Naive thymus-derived CD8-positive, alpha-beta T cell (primary cell): ENCODE results near the gene ANKRA2. TPM values are rescaled to one million over a fixed set of nuclear protein-coding genes. Genes with fewer than 3 reads are reported as not detected.

ENCODE experiments used
- ATAC-seq, 2 donors: fragments of 150-1000 bp; cut with Tn5 transposase in 1 of 2; sonication (Bioruptor Pico), chemical (Tn5 transposase) in 1 of 2; 1 replicate in 1 of 2; 2 replicates in 1 of 2; pipeline ENCODE4 v1.10.0; 2021; ENCODE audit warnings: mild to moderate bottlenecking in 2 of 2, moderate library complexity in 2 of 2
- POLR2A ChIA-PET: fragments of 350-600 bp; sonication (Branson Sonifier 250); formaldehyde crosslinking; loops from one replicate; lab custom pipeline; 2021; ENCODE audit warnings: antibody characterized with exemption; lab: Charles Lee
- DNase-seq, 10 donors: peaks; one replicate each; pipeline versions ENCODE4 v3.0.0 to v3.0.0-alpha.2; 2020 to 2022
- H3K27ac Mint-ChIP-seq, 10 donors: one replicate each; pipeline ENCODE4 v1.8.0; 2020 to 2022; ENCODE audit warnings: mild to moderate bottlenecking in 10 of 10, mixed read lengths in 10 of 10, moderate library complexity in 4 of 10, inconsistent platforms in 1 of 10
- H3K27me3 Mint-ChIP-seq, 5 donors: one replicate each; pipeline ENCODE4 v1.8.0; 2021 to 2022; ENCODE audit warnings: mixed read lengths in 5 of 5
- H3K36me3 Mint-ChIP-seq, 3 donors: one replicate each; pipeline ENCODE4 v1.8.0; 2020 to 2022; ENCODE audit warnings: mixed read lengths in 3 of 3, mild to moderate bottlenecking in 2 of 3, inconsistent platforms in 1 of 3
- H3K4me1 Mint-ChIP-seq, 4 donors: one replicate each; pipeline ENCODE4 v1.8.0; 2021 to 2022; ENCODE audit warnings: mixed read lengths in 4 of 4
- H3K4me3 Mint-ChIP-seq, 10 donors: one replicate each; pipeline ENCODE4 v1.8.0; 2020 to 2022; ENCODE audit warnings: mild to moderate bottlenecking in 10 of 10, mixed read lengths in 10 of 10, moderate library complexity in 6 of 10, inconsistent platforms in 1 of 10
- H3K9me3 Mint-ChIP-seq, 9 donors: one replicate each; pipeline ENCODE4 v1.8.0; 2020 to 2022; ENCODE audit warnings: mixed read lengths in 9 of 9, mild to moderate bottlenecking in 3 of 9, inconsistent platforms in 1 of 9, moderate library complexity in 1 of 9
- polyA plus RNA-seq, 3 donors: library from polyadenylated mRNA; unstranded; fragments of 300-500 nt; fragmentation: Illumina TruSeq; gene quantifications; one replicate each; pipeline ENCODE4 v1.2.3, GENCODE V29; 2021
- total RNA-seq, 8 experiments: library from RNA in 2 of 8; stranded (reverse) in 2 of 8; gene quantifications; one replicate each; pipeline ENCODE4 v1.2.3 and lab custom pipeline; 2021 to 2026

ANKRA2 gene
- total and polyA plus RNA-seq, 5 experiments from 2014 or later: 20.9 to 64.2 (median 22.8) TPM

- Mint-ChIP-seq H3K9me3 (no peaks in the 10 kb centered on the region), H3K4me3 (no peak overlapping the region), H3K27me3 (peaks cover 15 to 36% (median 27%) of the 10 kb centered on the region in 5 donors), H3K27ac (no peak overlapping the region), H3K4me1 (no peaks in the 10 kb centered on the region), H3K36me3 (no peaks in the 10 kb centered on the region)
- POLR2A ChIA-PET: no interaction called here
- ATAC-seq: no peak
- DNase-seq: no peak
Measured at GRCh38 chr5:73544429-73545402, 20.7 kb downstream of the ANKRA2 start.

DNA sequence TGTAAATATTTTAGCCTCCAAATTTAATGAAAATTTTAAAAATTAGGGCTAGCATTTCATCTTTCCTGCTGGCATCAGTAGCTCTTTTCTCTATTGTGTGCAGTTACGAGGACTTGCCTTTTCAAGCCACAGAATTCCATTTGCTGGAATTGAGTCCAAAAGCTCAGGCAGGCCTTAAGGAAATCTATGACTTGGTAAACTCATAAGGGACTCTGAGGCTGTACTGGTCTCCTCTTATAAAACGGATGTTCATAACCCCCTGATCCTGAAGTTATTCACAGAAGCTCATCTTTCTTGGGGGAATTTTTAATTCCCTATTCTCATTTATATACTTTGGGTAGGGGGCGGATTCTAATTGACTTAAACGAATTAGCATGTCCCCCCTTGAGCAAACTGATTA is 23.4 kb downstream of the ANKRA2 start:
- no peak overlapping the region for H3K27ac Mint-ChIP-seq
- DNase-seq: no peak
- no peaks in the 10 kb centered on the region for H3K4me1 Mint-ChIP-seq
- no peak overlapping the region for H3K4me3 Mint-ChIP-seq
- H3K9me3 Mint-ChIP-seq: no peaks in the 10 kb centered on the region
- H3K36me3 Mint-ChIP-seq: no peaks in the 10 kb centered on the region
- H3K27me3 Mint-ChIP-seq: peaks cover 17 to 39% (median 27%) of the 10 kb centered on the region in 5 donors
- no peak for ATAC-seq
- POLR2A ChIA-PET: interaction anchor here (0.6 kb wide), 2 partner anchors 11 to 26 kb away, joined by 3 read pairs; no protein-coding TSS in a partner anchor

- Mint-ChIP-seq H3K27me3 (peaks cover 14 to 40% (median 31%) of the 10 kb centered on the region in 5 donors), H3K27ac (no peak overlapping the region), H3K9me3 (no peaks in the 10 kb centered on the region), H3K4me1 (no peaks in the 10 kb centered on the region), H3K36me3 (no peaks in the 10 kb centered on the region), H3K4me3 (no peak overlapping the region)
- no peak for DNase-seq
- ATAC-seq: no peak
- POLR2A ChIA-PET: no interaction called here
Measured at GRCh38 chr5:73540192-73540591, 25.2 kb downstream of the ANKRA2 start.

DNA sequence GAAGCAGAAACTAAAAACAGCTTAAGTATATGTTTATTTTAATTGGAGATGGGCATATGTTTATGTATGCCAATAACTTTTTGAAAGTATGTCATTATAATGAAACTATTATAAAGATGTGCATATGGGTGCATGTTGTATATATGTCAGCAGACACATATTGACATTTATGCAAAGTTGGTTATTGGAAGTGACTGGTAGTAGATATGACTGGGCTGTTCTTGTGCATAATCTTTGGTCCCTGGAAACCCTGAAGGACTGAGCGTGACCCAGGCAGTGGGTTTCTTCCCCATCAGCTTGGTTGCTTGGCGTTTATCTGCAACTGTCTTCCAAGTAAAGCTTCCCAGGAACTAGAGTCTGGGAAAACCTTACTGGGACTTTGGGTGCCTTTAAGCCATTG is 25.7 kb downstream of the ANKRA2 start:
- ATAC-seq: no peak
- H3K27ac Mint-ChIP-seq: no peak overlapping the region
- no peaks in the 10 kb centered on the region for H3K4me1 Mint-ChIP-seq
- no peak for DNase-seq
- H3K27me3 Mint-ChIP-seq: peaks cover 14 to 42% (median 31%) of the 10 kb centered on the region in 5 donors
- POLR2A ChIA-PET: interaction anchor here (1.1 kb wide), 1 partner anchor 26 kb away, joined by 3 read pairs; the partner anchor contains the start of genes ANKRA2 and UTP15
- H3K4me3 Mint-ChIP-seq: no peak overlapping the region
- no peaks in the 10 kb centered on the region for H3K9me3 Mint-ChIP-seq
- no peaks in the 10 kb centered on the region for H3K36me3 Mint-ChIP-seq

DNA sequence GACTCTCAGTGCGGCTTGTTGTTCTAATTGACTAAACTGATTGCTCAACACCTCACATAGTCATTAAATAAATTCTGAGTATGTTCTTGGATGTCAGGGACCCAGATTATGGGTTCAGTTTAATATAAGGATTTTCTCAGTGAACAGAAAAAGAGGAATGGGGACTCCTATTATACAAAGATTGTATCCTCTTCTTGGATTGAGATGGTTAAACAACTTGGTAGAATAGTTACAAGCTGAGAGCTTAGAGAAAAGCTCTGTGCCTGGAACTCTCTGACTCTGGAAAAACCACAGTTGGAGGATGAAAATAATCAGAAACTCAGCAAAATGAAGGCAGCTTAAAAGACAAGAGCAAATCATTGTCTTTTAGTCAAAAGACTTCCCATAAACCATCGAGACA is 30.5 kb downstream of the ANKRA2 start:
- Mint-ChIP-seq H3K4me1 (no peaks in the 10 kb centered on the region), H3K9me3 (no peaks in the 10 kb centered on the region), H3K27ac (peak overlapping the region in 1 of 10 donors; percentile 23), H3K27me3 (peaks cover 10 to 43% (median 21%) of the 10 kb centered on the region in 5 donors), H3K4me3 (no peak overlapping the region), H3K36me3 (no peaks in the 10 kb centered on the region)
- ATAC-seq: no peak
- no peak for DNase-seq
- POLR2A ChIA-PET: no interaction called here

GRCh38 chr5:73534011-73534644 is 31.3 kb downstream of the ANKRA2 start:
- no peaks in the 10 kb centered on the region for H3K9me3 Mint-ChIP-seq
- no peaks in the 10 kb centered on the region for H3K4me1 Mint-ChIP-seq
- H3K4me3 Mint-ChIP-seq: no peak overlapping the region
- no peak for DNase-seq
- ATAC-seq: no peak
- H3K36me3 Mint-ChIP-seq: no peaks in the 10 kb centered on the region
- H3K27ac Mint-ChIP-seq: peak overlapping the region in 1 of 10 donors; percentile 58
- H3K27me3 Mint-ChIP-seq: peaks cover 5 to 38% (median 19%) of the 10 kb centered on the region in 5 donors
- POLR2A ChIA-PET: no interaction called here

DNA sequence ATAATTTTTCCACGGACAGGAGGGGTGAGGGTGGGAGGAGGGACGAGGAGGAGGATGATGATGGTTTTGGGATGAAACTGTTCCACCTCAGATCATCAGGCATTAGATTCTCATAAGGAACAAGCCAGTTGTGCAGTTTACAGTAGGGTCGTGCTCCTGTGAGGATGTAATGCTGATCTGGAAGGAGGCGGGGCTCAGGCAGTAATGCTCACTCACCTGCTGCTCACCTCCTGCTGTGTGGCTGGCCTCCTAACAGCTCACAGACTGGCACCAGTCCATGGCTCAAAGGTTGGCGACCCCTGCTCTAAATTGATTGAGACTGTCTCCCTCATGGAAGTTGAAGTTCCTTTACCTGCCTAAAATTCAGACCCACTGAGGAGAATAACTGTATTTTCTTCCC is 33.2 kb downstream of the ANKRA2 start:
- H3K27me3 Mint-ChIP-seq: peaks cover 9 to 40% (median 22%) of the 10 kb centered on the region in 5 donors
- H3K36me3 Mint-ChIP-seq: no peaks in the 10 kb centered on the region
- ATAC-seq: no peak
- DNase-seq: no peak
- H3K9me3 Mint-ChIP-seq: no peaks in the 10 kb centered on the region
- no peak overlapping the region for H3K4me3 Mint-ChIP-seq
- no peaks in the 10 kb centered on the region for H3K4me1 Mint-ChIP-seq
- POLR2A ChIA-PET: no interaction called here
- no peak overlapping the region for H3K27ac Mint-ChIP-seq

- H3K27me3 Mint-ChIP-seq: peaks cover 10 to 44% (median 23%) of the 10 kb centered on the region in 5 donors
- DNase-seq (no peak), ATAC-seq (no peak)
- no peaks in the 10 kb centered on the region for H3K36me3 Mint-ChIP-seq
- H3K4me3 Mint-ChIP-seq: no peak overlapping the region
- H3K27ac Mint-ChIP-seq: peak overlapping the region in 1 of 10 donors; percentile 6
- POLR2A ChIA-PET: no interaction called here
- no peaks in the 10 kb centered on the region for H3K9me3 Mint-ChIP-seq
- H3K4me1 Mint-ChIP-seq: no peaks in the 10 kb centered on the region
Measured at GRCh38 chr5:73531356-73531755, 34.1 kb downstream of the ANKRA2 start.

DNA sequence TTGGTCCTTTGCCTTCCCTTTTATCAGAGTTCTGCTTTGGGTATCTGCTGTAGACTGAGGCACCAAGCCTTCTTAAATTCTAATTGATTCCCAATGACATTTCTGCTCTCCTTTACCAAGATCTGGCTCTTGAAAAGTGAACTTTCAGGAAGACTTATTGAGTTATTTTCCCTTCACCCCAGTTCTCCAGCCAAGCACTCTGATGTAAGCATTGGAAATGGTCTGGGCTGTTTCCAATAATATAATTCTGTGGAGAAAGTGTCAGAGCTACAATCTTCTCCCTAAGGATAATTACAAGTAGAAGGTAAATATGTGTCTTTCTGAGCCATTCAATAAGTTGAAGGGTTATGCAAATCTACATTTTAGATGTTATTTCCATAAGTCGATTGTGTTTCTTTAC is 36.4 kb downstream of the ANKRA2 start:
- H3K27ac Mint-ChIP-seq: no peak overlapping the region
- no peak overlapping the region for H3K4me3 Mint-ChIP-seq
- no peak for DNase-seq
- ATAC-seq: no peak
- POLR2A ChIA-PET: no interaction called here
- H3K36me3 Mint-ChIP-seq: no peaks in the 10 kb centered on the region
- H3K27me3 Mint-ChIP-seq: peaks cover 12 to 27% (median 20%) of the 10 kb centered on the region in 5 donors
- no peaks in the 10 kb centered on the region for H3K4me1 Mint-ChIP-seq
- no peaks in the 10 kb centered on the region for H3K9me3 Mint-ChIP-seq

DNA sequence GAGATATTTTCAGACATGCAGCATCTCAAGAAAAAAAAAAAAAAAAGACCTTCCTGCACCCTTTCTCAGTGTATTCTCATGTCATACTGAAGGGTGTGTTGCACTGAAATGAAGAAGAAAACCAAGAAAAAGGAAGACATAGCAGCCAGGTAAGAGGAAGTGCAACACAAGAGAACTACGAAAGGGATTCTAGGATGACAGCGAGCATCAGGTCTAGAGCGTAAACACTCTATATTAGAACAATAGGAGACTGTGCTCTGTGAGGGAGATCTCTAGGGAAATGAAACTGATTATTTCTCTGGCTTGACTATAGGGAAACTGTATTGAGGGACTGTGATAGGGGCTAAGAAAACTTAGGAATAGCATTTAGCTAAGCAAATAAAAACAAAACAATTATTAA is 37.2 kb downstream of the ANKRA2 start:
- H3K4me3 Mint-ChIP-seq: no peak overlapping the region
- H3K27ac Mint-ChIP-seq: no peak overlapping the region
- no peaks in the 10 kb centered on the region for H3K9me3 Mint-ChIP-seq
- ATAC-seq: no peak
- H3K4me1 Mint-ChIP-seq: no peaks in the 10 kb centered on the region
- POLR2A ChIA-PET: no interaction called here
- H3K27me3 Mint-ChIP-seq: peaks cover 11 to 22% (median 19%) of the 10 kb centered on the region in 5 donors
- DNase-seq: no peak
- no peaks in the 10 kb centered on the region for H3K36me3 Mint-ChIP-seq

GRCh38 chr5:73525606-73526203 is 39.7 kb downstream of the ANKRA2 start:
- Mint-ChIP-seq H3K4me3 (no peak overlapping the region), H3K27ac (no peak overlapping the region), H3K9me3 (no peaks in the 10 kb centered on the region), H3K27me3 (peaks cover 4 to 12% (median 7%) of the 10 kb centered on the region in 5 donors), H3K36me3 (no peaks in the 10 kb centered on the region), H3K4me1 (no peaks in the 10 kb centered on the region)
- DNase-seq (no peak), ATAC-seq (no peak)
- POLR2A ChIA-PET: no interaction called here

DNA sequence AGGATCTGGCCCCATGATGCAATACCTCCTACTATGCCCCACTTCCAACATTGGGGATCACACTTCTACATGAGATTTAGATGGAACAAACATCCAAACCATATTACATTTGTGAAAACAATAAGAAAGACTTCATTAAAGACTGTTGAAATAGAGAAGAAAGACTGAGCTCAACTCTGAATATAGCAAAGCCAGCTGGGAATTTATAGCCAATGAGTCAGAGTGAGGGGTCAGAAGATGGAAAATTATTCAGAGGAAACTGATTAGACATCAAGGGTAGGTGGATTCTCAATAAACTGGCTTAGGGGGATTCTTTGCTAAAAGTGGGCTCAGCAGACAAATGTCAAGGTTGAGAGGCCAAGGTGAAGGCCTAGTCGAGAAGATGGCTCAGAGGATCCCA is 41.6 kb downstream of the ANKRA2 start:
- DNase-seq (no peak), ATAC-seq (no peak)
- Mint-ChIP-seq H3K27ac (no peak overlapping the region), H3K4me3 (no peak overlapping the region), H3K27me3 (peaks cover 3 to 10% (median 6%) of the 10 kb centered on the region in 5 donors), H3K9me3 (no peaks in the 10 kb centered on the region), H3K36me3 (no peaks in the 10 kb centered on the region), H3K4me1 (peaks cover 5 to 10% (median 8%) of the 10 kb centered on the region in 4 donors)
- POLR2A ChIA-PET: no interaction called here

- POLR2A ChIA-PET: no interaction called here
- H3K36me3 Mint-ChIP-seq: no peaks in the 10 kb centered on the region
- ATAC-seq (no peak), DNase-seq (no peak)
- H3K27ac Mint-ChIP-seq: no peak overlapping the region
- H3K27me3 Mint-ChIP-seq: peaks cover 3 to 10% (median 4%) of the 10 kb centered on the region in 5 donors
- no peaks in the 10 kb centered on the region for H3K9me3 Mint-ChIP-seq
- no peak overlapping the region for H3K4me3 Mint-ChIP-seq
- H3K4me1 Mint-ChIP-seq: peaks cover 5 to 10% (median 8%) of the 10 kb centered on the region in 4 donors
Measured at GRCh38 chr5:73522989-73523388, 42.5 kb downstream of the ANKRA2 start.
